Measurements from ENCODE around the gene EPC2.
"Not testable (repeated sequence)": the region's sequence is repeated elsewhere in the genome, so short reads cannot be mapped to it uniquely, and the experiment has no call there.

EPC2 gene

DNA sequence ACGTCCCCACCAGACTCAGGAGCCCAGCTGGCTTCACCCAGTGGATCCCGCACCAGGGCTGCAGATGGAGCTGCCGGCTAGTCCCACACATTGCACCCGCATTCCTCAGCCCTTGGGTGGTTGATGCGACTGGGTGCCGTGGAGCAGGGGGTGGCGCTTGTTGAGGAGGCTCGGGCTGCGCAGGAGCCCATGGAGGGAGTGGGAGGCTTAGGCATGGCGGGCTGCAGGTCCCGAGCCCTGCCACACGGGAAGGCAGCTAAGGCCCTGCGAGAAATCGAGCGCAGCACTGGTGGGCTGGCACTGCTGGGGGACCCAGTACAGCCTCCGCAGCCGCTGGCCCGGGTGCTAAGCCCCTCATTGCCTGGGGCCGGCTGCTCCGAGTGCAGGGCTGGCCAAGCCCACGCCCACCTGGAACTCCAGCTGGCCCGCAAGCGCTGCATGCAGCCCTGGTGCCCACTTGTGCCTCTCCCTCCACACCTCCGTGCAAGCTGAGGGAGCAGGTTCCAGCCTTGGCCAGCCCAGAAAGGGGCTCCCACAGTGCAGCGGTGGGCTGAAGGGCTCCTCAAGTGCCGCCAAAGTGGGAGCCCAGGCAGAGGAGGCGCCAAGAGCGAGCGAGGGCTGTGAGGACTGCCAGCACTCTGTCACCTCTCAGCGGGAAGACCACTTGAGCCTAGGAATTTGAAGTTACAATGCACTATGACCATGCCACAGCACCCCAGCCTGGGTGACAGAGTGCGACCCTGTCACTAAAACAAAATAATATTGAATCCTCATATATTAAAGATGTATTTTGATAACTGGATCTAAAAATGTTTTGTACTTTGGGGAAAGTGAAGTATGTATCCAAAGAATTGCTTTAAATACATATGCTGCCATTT lies 34.0 kb downstream of the EPC2 start:
- DNase-seq, result not testable (repeated sequence)

DNA sequence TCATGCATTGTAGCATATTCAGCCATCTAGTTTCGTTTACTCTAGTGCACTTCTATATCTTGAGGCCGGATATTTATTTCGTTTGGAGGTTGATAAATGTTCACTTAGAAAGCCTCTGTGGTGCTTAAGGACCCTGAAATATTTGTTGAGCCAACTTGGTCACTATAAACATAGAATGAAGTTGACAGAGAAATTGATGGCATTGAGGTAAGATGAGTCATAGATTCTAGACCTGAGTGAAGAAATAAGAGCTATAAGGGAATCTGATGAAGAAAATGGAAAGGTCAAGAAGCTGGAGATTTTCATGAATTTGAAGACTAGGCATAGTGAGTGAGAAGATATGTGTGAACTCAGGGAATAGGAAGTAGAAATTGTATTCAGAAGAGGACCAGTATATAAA lies 35.9 kb downstream of the EPC2 start:
- no peak for DNase-seq

DNA sequence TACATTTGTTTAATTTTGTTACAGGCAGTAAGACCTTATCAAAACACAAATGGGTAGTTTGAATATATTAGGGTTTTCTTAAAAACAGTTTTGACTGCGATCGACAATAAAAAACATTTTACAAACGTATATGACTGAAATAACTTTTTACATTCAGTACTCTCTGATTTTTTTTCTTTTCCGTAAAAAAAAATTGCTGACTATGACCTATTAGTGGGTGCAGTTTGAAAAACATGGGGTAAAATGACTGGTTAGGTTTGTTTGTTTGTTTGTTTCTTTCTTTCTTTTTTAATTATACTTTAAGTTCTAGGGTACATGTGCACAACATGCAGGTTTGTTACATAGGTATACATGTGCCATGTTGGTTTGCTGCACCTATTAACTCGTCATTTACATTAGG lies 36.9 kb downstream of the EPC2 start:
- DNase-seq, result no peak

DNA sequence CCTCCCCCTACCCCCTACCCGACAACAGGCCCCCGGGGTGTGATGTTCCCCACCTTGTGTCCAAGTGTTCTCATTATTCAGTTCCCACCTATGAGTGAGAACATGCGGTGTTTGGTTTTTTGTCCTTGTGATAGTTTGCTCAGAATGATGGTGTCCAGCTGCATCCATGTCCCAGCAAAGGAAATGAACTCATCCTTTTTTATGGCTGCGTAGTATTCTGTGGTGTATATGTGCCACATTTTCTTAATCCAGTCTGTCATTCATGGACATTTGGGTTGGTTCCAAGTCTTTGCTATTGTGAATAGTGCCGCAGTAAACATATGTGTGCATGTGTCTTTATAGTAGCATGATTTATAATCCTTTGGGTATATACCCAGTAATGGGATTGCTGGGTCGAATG lies 37.3 kb downstream of the EPC2 start:
- not testable (repeated sequence) for DNase-seq

DNA sequence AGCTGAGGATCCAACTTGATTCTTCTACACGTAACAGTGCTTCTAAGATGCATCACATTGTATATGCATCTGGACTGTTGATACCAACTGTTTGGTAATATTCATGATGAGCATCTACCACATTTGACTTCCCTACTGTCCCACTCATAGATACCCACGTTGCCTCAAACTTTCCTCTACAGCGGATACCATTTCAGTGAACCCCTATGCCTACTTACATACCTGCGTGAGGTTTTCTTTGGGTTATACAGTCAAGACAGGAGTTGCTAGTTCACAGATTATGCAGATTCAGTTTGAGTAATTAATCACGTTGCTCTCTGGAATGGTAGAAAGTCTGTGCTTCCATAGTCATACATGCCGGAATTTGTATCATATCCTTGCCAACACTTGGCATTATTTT lies 40.0 kb downstream of the EPC2 start:
- DNase-seq, result no peak

DNA sequence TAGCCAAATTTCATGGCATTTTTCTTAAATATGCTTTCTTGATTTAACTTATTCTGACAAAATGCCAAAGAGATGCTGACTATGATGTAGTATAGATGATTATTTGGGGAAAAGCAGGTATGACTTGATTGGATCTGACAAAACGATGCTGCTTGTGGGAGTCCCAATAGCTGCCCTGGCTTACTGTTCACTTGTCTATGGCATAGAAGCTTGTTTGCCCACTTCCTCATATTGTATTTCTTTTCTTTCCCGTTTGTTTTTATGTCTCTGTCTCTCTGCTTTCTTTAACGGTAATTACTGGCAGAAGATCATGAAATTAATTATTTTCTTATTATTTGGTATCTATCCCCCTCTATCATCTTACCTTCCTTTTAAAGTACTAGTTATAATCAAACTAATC lies 43.0 kb downstream of the EPC2 start:
- no peak for DNase-seq

DNA sequence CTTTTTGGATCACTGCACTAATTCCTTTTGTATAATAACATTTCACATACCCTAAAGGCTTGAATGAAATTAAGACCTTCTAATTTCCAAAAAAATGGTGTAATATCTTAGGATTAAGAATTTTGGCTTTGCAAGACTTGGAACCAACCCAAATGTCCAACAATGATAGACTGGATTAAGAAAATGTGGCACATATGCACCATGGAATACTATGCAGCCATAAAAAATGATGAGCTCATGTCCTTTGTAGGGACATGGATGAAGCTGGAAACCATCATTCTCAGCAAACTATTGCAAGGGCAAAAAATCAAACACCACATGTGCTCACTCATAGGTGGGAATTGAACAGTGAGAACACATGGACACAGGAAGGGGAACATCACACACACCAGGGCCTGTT lies 43.5 kb downstream of the EPC2 start:
- DNase-seq, result not testable (repeated sequence)

DNA sequence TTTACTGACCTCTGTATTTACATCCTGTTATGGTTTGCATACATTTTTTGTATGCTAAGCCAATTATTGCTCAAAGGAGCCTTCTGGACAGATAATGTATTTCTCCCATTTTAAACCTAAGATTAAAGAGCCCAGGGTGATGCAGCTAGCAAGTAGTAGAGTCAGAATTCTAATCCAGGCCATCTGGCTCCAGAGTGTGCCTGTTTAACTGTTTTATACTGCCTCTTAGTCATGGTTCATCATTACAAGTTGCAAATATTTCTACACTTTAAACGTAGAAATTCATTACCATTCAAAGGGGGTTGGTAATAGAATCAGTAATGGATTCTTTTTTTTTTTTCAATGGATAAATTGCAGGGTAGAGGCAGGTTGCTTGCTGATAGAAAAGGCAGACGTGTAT lies 52.4 kb downstream of the EPC2 start:
- DNase-seq, result no peak

DNA sequence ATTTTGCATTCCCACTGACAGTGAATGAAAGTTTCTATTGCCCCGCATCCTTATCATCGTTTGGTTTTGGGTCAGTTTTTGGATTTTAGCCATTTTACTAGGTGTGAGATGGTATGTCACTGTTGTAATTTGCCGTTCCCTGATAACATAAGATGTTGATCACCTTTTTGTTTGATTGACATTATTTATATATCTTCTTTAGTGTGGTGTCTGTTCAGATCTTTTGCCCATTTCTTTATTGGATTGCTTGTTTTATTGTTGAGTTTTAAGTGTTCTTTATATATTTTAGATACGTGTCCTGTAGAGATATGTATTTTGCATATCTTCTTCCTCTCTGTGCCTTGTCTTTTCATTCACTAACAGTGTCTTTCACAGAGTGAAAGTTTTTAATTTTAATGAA lies 55.3 kb downstream of the EPC2 start:
- DNase-seq, result no peak

DNA sequence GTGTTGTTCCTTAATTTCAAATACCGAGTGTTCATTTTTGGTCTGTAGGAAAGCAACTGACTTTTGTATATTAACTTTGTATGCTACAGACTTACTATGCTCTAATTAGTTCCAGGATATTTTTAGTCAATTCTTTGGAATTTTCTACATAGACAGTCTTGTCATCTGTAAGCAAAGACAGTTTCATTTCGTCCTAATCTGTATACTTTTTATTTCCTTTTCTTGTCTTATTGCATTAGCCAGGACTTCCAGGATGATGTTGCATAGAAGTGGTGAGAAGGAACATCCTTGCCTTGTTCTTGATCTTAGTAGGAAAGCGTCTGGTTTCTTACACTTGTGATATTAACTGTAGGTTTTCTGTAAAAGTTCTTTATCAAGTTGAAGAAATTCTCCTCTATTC lies 56.5 kb downstream of the EPC2 start:
- DNase-seq, result no peak

DNA sequence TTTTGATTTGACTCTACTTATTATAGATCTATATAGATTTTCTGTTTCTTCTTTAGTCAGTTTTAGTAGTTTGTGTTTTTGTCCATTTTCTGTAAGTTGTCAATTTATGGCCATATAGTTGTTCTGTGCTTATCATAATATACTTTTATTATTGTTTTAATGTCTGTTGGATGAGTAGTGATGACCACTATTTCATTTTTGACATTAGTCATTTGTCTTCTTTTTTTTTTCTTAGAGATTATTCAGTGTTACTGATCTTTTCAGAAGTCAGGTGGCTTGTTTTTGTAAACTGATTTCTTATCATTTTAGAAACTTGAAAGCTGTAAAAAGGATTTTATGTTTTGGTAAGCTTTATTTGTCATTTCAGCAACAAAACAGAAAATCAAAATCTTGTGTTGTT lies 57.3 kb downstream of the EPC2 start:
- no peak for DNase-seq

DNA sequence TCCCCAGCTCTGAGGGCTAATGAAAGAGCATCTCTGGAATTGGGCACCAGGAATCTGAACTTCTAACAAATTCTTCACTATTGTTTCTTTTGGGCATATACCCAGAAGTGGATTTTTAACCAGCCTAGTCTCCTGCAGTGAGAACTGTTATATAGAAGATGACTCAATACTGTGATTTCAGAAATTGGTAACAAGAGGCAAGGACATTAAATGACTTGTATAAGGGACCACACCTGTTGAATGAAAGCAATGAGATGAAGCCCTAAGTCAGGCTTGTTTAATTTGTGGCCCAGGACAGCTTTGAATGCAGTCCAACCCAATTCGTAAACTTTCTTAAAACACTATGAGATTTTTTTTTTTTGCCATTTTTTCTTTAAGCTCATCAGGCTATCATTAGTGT lies 57.9 kb downstream of the EPC2 start:
- DNase-seq, result no peak

DNA sequence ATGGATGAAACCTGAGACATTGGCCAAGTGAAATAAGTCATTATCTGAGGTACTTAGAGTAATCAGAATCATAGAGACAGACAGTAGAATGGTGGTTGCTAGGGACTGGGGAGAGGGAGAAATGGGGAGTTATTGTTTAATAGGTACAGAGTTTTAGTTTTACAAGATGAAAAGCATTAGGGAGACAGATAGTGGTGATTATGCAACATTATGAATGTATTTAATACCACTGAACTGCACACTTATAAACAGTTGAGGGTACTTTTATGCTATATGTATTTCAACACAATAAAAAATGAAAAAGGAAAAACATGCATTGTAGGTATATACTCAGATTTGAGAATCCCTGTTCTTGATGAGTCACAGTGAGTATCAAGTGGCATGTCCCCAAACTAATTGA lies 59.7 kb downstream of the EPC2 start:
- no peak for DNase-seq

DNA sequence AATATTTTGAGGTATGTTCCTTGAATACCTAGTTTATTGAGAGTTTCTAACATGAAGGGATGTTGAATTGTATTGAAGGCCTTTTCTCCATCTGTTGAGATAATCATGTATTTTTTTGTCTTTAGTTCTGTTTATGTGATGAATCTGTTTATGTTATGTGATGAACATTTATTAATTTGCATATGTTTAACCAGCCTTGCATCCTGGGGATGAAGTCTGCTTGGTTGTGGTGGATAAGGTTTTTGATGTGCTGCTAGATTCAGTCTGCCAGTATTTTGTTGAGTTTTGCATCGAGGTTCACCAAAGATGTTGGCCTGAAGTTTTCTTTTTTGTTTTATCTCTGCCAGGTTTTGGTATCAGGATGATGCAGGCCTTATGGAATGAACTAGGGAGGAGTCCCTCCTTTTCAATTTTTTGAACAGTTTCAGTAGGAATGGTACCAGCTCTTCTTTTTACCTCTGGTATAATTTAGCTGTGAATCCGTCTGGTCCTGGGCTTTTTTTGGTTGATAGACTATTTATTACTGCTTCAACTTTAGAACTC lies 71.9 kb downstream of the EPC2 start:
- DNase-seq, result no peak

DNA sequence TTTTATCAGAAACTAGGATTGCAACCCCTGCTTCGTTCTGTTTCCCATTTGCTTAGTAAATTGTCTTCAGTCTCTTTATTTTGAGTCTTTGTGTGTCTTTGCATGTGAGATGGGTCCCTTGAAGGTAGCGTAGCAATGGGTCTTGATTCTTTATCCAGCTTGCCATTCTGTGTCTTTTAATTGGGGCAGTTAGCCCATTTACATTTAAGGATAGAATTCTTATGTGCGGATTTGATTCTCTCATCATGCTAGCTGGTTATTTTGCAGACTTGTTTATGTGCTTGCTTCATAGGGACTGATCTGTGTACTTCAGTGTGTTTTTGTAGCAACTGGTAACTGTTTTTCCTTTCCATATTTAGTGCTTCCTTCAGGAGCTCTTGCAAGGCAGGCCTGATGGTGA lies 73.5 kb downstream of the EPC2 start:
- no peak for DNase-seq

DNA sequence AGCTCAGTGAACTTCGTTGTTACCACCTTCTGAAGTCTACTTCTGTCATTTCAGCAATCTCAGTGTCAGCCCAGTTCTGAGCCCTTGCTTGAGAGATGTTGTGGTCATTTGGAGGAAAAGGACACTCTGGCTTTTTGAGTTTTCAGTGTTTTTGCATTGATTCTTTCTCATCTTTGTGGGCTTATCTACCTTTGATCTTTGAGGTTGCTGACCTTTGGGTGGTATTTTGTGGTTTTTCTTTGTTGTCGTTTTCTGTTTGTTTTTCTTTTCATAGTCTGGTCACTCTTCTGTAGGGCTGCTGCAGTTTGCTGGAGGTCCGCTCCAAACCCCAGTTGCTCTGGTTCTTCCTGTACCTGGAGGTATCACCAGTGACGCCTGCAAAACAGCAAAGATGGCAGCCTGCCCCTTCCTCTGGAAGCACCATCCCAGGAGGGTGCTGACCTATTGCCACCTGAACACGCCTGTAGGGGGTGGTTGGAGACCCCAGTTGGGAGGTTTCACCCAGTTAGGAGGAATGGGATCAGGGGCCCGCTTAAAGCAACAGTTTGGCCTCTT lies 74.7 kb downstream of the EPC2 start:
- no peak for DNase-seq

DNA sequence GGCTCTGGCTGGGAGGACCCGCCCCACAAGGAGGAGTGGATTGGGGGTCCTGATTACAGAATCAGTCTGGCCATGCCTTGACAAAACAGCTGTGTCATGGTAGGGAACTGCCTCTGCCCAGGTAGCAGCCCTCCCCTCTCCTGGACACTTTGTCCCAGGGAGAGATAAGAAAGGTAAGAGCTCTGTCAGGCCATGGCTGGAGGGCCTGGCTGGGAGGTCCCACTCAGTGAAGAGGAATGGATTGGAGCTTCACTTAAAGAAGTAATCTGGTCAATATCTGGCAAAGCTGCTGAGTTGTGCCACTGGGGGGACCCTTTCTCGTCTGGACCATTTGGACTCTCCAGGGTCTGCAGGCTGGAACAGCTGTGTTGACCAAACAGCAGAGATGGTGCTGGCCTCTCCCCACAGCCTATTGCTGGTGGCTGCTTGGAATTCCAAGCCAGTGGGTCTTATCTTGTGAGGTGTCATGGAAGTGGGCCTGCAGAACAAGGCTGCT lies 75.4 kb downstream of the EPC2 start:
- DNase-seq, result no peak

DNA sequence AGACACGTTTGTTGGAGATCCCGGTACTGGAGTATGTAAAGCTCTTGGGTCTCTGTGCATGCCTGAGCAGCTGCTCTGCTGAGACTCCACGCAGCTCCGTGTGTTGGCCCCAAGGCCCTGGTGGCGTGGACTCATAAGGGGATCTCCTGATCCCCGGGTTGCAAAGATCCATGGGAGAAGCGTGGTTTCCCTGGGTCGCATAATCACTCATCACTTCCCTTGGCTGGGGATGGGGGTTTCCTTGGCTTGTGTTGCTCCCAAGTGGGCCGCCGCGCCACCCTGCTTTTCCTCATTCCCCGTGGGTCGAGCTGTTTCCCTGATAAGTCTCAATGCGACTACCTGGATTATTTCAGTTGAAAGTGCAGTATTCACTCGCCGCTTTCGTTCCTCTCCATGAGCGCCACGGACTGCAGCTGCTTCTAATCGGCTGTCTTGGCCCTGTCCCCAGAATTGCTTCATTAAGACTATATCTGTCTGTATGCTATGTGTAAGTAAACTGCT lies 76.0 kb downstream of the EPC2 start:
- DNase-seq, result peak; percentile 48

DNA sequence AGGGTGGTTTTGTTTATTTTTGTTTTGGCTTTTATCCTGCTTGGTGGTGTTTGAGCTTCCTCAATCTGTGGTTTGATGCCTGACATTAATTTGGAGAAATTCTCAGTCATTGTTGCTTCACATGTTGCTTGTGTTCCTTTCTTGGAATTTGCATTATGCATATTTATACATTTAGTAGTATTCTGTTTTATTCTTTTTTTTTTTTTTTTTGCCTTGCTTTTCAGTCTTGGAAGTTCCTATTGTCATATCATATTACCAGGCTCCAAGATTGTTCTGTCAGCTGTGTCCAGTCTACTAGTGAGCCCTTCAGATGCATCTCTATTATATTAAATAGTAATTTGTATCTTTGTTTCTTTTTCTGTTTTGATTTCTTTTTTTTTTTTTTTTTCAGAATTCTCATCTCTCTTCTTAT lies 77.0 kb downstream of the EPC2 start:
- no peak for DNase-seq

DNA sequence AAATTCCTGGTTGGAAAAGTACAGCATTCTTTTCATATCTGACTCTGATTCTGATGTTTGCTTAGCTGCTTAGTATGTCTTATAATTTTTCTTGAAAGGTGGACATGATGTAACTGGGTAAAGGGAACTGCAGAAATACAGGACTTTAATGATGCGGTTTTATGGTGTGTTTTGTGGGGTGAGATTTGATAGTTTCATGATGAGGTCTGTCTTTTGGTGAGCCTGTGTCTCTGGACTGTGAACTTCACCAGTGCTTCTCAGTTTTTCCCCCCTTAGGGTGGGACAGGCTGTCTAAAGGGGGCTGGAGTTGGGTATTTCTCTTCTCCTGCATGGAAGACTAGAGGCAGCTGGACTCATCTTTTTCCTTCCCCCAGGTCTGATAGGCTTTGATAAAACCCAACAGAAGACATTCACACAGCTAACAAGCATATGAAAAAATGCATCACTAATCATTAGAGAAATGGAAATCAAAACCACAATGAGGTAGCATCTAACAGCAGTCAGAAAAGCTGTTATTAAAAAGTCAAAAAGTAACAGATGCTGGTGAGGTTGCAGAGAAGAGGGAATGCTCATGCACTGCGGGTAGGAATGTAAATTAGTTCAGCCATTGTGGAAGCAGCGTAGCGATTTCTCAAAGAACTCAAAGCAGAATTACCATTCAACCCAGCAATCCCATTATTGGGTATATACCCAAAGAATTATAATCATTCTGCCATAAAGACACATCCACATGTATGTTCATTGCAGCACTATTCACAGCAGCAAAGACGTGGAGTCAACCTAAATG lies 77.6 kb downstream of the EPC2 start:
- DNase-seq, result no peak

DNA sequence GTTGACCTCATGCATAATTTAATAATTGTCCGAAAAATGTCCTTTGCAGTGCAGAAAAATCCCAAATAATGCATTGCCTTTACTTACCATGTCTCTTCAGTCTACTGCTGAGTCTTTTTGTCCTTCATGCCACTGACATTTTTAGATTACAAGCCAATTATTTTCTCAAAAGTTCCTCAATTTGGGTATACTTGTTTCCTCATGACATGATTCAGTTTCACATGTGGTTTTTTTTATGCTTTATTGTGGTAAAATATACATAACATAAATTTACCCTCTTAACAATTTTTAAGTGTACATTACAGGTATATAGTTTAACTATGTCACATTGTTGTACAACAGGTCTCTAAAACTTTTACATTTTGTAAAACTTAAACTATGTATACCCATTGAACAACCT lies 81.0 kb downstream of the EPC2 start:
- DNase-seq, result no peak

DNA sequence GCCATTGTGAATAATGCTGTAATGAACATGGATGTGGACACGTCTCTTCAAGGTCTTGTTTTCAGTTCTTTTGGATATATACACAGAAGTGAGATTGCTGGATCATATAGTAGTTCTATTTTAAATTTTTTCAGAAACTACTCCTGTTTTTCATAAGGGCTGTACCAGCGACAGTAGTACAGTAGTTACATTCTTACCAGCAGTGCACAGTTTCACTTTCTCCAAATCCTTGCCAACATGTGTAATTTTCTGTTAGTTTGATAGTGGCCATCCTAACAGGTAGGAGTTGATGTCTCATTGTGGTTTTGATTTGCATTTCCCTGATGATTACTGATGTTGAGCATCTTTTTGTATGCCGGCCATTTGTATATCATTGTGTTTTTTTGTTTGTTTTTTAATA lies 81.7 kb downstream of the EPC2 start:
- DNase-seq, result no peak

DNA sequence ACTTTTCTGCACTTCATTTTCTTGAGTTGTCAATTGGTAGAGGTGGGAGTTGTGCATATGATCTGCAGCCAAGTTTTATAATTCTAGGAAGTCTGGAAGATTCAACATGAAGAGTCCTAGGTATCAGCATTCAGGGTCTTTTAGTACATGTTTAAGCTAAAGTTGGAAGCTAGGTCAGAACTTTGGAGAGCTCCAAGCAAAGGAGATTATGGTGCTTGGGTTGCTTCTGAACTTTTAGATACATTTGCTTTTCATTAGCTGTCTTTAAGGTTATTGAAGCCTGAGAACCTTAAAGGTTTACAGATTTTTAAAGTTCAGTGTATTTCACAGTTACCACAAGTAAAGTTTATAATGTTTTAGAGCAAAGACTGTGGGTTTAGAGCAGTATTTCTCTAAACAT lies 85.5 kb downstream of the EPC2 start:
- no peak for DNase-seq

Data from COR-L47 (cell line).